CD4-positive, alpha-beta T cell treated with Interleukin-21 for 1 hour (primary cell): ENCODE data around the gene CTNNA2.

Experiments used
- DNase-seq: peaks from one replicate; pipeline ENCODE4 v3.0.0-alpha.2; 2020

Gene CTNNA2

GRCh38 chr2:80438686-80439085 is 925.8 kb downstream of the CTNNA2 start:
- no peak for DNase-seq

GRCh38 chr2:80454628-80455027 is 941.8 kb downstream of the CTNNA2 start:
- no peak for DNase-seq

- DNase-seq: no peak
These were observed 946.2 kb downstream of the CTNNA2 start for GRCh38 chr2:80459028-80459427.

- DNase-seq: no peak
These were observed 948.8 kb downstream of the CTNNA2 start for GRCh38 chr2:80461505-80462197.

- DNase-seq: no peak
These were observed 949.8 kb downstream of the CTNNA2 start for GRCh38 chr2:80462654-80463053.

GRCh38 chr2:80464275-80464674 is 951.4 kb downstream of the CTNNA2 start:
- no peak for DNase-seq

GRCh38 chr2:80467262-80467811 is 954.5 kb downstream of the CTNNA2 start:
- DNase-seq: no peak

GRCh38 chr2:80469428-80469827 is 956.6 kb downstream of the CTNNA2 start:
- no peak for DNase-seq

- no peak for DNase-seq
These were observed 960.2 kb downstream of the CTNNA2 start for GRCh38 chr2:80473069-80473468.

- DNase-seq: no peak
These were observed 960.9 kb downstream of the CTNNA2 start for GRCh38 chr2:80473796-80474195.

GRCh38 chr2:80475970-80476369 is 963.1 kb downstream of the CTNNA2 start:
- DNase-seq: no peak

- DNase-seq: no peak
These were observed 963.8 kb downstream of the CTNNA2 start for GRCh38 chr2:80476535-80477117.

GRCh38 chr2:80482276-80482675 is 969.4 kb downstream of the CTNNA2 start:
- DNase-seq: no peak

GRCh38 chr2:80489717-80490116 is 976.9 kb downstream of the CTNNA2 start:
- no peak for DNase-seq

- no peak for DNase-seq
These were observed 978.1 kb downstream of the CTNNA2 start for GRCh38 chr2:80490964-80491363.

- DNase-seq: no peak
These were observed 983.5 kb downstream of the CTNNA2 start for GRCh38 chr2:80496346-80496745.

GRCh38 chr2:80496775-80497174 is 983.9 kb downstream of the CTNNA2 start:
- no peak for DNase-seq

- DNase-seq: no peak
These were observed 986.2 kb downstream of the CTNNA2 start for GRCh38 chr2:80499095-80499494.

- DNase-seq: no peak
These were observed 989.2 kb downstream of the CTNNA2 start for GRCh38 chr2:80501874-80502624.

GRCh38 chr2:80506563-80506962 is 993.7 kb downstream of the CTNNA2 start:
- DNase-seq: no peak

- no peak for DNase-seq
These were observed 997.9 kb downstream of the CTNNA2 start for GRCh38 chr2:80510716-80511115.

- DNase-seq: no peak
These were observed 1003.1 kb downstream of the CTNNA2 start for GRCh38 chr2:80515964-80516363.

GRCh38 chr2:80517316-80517715 is 1004.5 kb downstream of the CTNNA2 start:
- DNase-seq: no peak

- DNase-seq: no peak
These were observed 1006.3 kb downstream of the CTNNA2 start for GRCh38 chr2:80519121-80519643.
